HepG2 (cell line): ENCODE measurements around the gene SLC10A1. TPM values are rescaled to one million over a fixed set of nuclear protein-coding genes. Genes with fewer than 3 reads are reported as not detected.

ENCODE experiments used
- ATAC-seq: fragments of 200-7000 bp; cut with Tn5 transposase; 3 replicates; pipeline ENCODE4 v1.9.1; 2020; ENCODE audit warnings: mild to moderate bottlenecking, moderate library complexity
- BruUV-seq: library from RNA; stranded (reverse); fragments of 400-500 nt; replicated peaks from 2 replicates; lab custom pipeline; 2021; lab: Mats Ljungman, UMichigan
- CTCF ChIA-PET: fragments of 300-600 bp; formaldehyde crosslinking; extraction: SDS; loops from one replicate; lab custom pipeline; 2021; ENCODE audit warnings: low total read pairs, inconsistent platforms, low intra/inter-chr PET ratio; lab: Yijun Ruan, JAX
- POLR2A ChIA-PET: fragments of 350-600 bp; sonication (Branson Sonifier 250); formaldehyde crosslinking; loops from one replicate; lab custom pipeline; 2020; ENCODE audit warnings: antibody characterized with exemption, inconsistent platforms; lab: Yijun Ruan, JAX
- DNase-seq: peaks from one replicate; pipeline ENCODE4 v3.0.0-alpha.2; 2015; ENCODE audit warnings: low spot score
- FAIRE-seq: peaks from 3 replicates; lab custom pipeline; 2011; peaks lifted over from hg19 to GRCh38; lab: Jason Lieb, UNC
- H2AFZ ChIP-seq: one replicate; pipeline ENCODE4 v1.6.1; 2011; ENCODE audit warnings: low read length, inconsistent platforms
- H3K27ac ChIP-seq: fragments of 300-600 bp; 3 replicates; pipeline ENCODE4 v1.8.0; 2011; ENCODE audit warnings: mixed run types, mild to moderate bottlenecking, mixed read lengths, low read length, inconsistent platforms; ENCODE audit not compliant: insufficient read depth; ENCODE audit errors: extremely low read length
- H3K27me3 ChIP-seq, 2 experiments: fragments of 200-600 bp in 1 of 2; 2 replicates in 1 of 2; 3 replicates in 1 of 2; pipeline versions ENCODE4 v1.6.0 to v1.8.0; 2011; ENCODE audit warnings: low read length in 2 of 2, mild to moderate bottlenecking in 2 of 2, moderate library complexity in 2 of 2, inconsistent platforms in 1 of 2; ENCODE audit not compliant: insufficient read depth in 2 of 2, control insufficient read depth in 1 of 2
- H3K36me3 ChIP-seq, 2 experiments: fragments of 200-600 bp in 1 of 2; replicated peaks in 1 of 2; 2 replicates in 1 of 2; 3 replicates in 1 of 2; pipeline versions ENCODE4 v1.5.1 to v1.8.0; 2011; ENCODE audit warnings: low read length in 2 of 2, inconsistent platforms in 1 of 2; ENCODE audit not compliant: insufficient read depth in 2 of 2, control insufficient read depth in 1 of 2
- H3K4me1 ChIP-seq: 2 replicates; pipeline ENCODE4 v1.5.1; 2012; ENCODE audit warnings: low read length, inconsistent platforms; ENCODE audit not compliant: insufficient read depth
- H3K4me2 ChIP-seq: 2 replicates; pipeline ENCODE4 v1.6.0; 2011; ENCODE audit warnings: low read depth, low read length, inconsistent platforms
- H3K4me3 ChIP-seq, 3 experiments: fragments of 200-600 bp in 1 of 3; sonication (generic), shearing (Covaris generic) in 1 of 3; replicated peaks in 1 of 3; 2 replicates each; pipeline ENCODE4 v1.5.1; 2011 to 2016; ENCODE audit warnings: low read length in 3 of 3, inconsistent platforms in 2 of 3, low read depth in 2 of 3, mild to moderate bottlenecking in 2 of 3, control low read depth in 1 of 3, mixed read lengths in 1 of 3; ENCODE audit not compliant: insufficient read depth in 1 of 3
- H3K79me2 ChIP-seq: one replicate; pipeline ENCODE4 v1.6.1; 2011; ENCODE audit warnings: low read length, inconsistent platforms; ENCODE audit not compliant: insufficient read depth
- H3K9ac ChIP-seq: 2 replicates; pipeline ENCODE4 v1.6.0; 2011; ENCODE audit warnings: mild to moderate bottlenecking, low read depth, low read length, inconsistent platforms; ENCODE audit not compliant: insufficient read depth
- H3K9me3 ChIP-seq: 2 replicates; pipeline ENCODE4 v1.5.1; 2012; ENCODE audit warnings: mild to moderate bottlenecking, low read length
- H4K20me1 ChIP-seq: 2 replicates; pipeline ENCODE4 v1.6.0; 2011; ENCODE audit warnings: inconsistent platforms, mild to moderate bottlenecking, low read length, moderate library complexity; ENCODE audit not compliant: insufficient read depth
- CERS6 ChIP-seq: sonication (generic); formaldehyde crosslinking; IDR thresholded peaks from 2 replicates; pipeline ENCODE4 v1.5.0; 2020; ENCODE audit warnings: missing genetic modification reagents
- MTF2 ChIP-seq: sonication (generic); formaldehyde crosslinking; IDR thresholded peaks from 2 replicates; pipeline ENCODE4 v1.5.0; 2020; ENCODE audit warnings: missing genetic modification reagents, borderline replicate concordance
- NR2F1 ChIP-seq, 2 experiments: fragments of 450-650 bp in 1 of 2; formaldehyde crosslinking in 1 of 2; IDR thresholded peaks; 2 replicates each; pipeline versions ENCODE4 v1.5.0 to v1.6.1; 2016 to 2020; ENCODE audit warnings: mild to moderate bottlenecking in 1 of 2, missing compliant biosample characterization in 1 of 2, missing genetic modification reagents in 1 of 2, moderate library complexity in 1 of 2
- RNF2 ChIP-seq: fragments of 450-650 bp; conservative IDR thresholded peaks from 2 replicates; pipeline ENCODE4 v1.6.1; 2016; ENCODE audit warnings: low read depth
- RXRA ChIP-seq: sonication (generic); formaldehyde crosslinking; IDR thresholded peaks from 2 replicates; pipeline ENCODE4 v1.5.1; 2020; ENCODE audit warnings: missing genetic modification reagents
- ZNF616 ChIP-seq: sonication (generic); formaldehyde crosslinking; IDR thresholded peaks from 2 replicates; pipeline ENCODE4 v1.5.0; 2020; ENCODE audit warnings: low read depth, mild to moderate bottlenecking, missing genetic modification reagents
- ZNF672 ChIP-seq: sonication (generic); formaldehyde crosslinking; IDR thresholded peaks from 2 replicates; pipeline ENCODE4 v1.8.1; 2022; ENCODE audit warnings: missing genetic modification reagents
- ZNF800 ChIP-seq: sonication (generic); formaldehyde crosslinking; IDR thresholded peaks from 2 replicates; pipeline ENCODE4 v1.4.0; 2020; ENCODE audit warnings: missing genetic modification reagents
- WGBS: methylation state at CpG from one replicate; pipeline ENCODE4 v1.1.6; 2017; ENCODE audit warnings: low lambda C conversion rate; 5-methylcytosine and 5-hydroxymethylcytosine counted together
- in situ Hi-C: cut with HindIII; loops from 2 replicates; pipeline ENCODE4 v1.10.0; 2017; ENCODE audit warnings: low pct_unique_long_range_greater_than_20kb; ENCODE audit not compliant: extremely low pct_ligation_motif_present
- intact Hi-C: fragments of 100-400 bp; cut with micrococcal nuclease; formaldehyde crosslinking; loops from one replicate; pipeline ENCODE4 v1.10.0; 2022; ENCODE audit not compliant: unreplicated experiment
- polyA plus RNA-seq, 8 experiments: library from polyadenylated mRNA; depleted of rRNA in 3 of 8; stranded (reverse) in 7 of 8; unstranded in 1 of 8; fragments of >200 nt; fragmentation: Illumina TruSeq in 4 of 8; extraction: Trizol in 4 of 8; gene quantifications; 2 replicates each; pipeline versions ENCODE4 v1.2.1 to v1.2.3, GENCODE V29; 2011 to 2016; ENCODE audit warnings: low read depth in 4 of 8, missing spikeins in 1 of 8, mixed read lengths in 1 of 8; ENCODE audit not compliant: insufficient read depth in 1 of 8
- total RNA-seq, 5 experiments: library from RNA; depleted of rRNA; stranded (reverse); fragments of >200 nt; fragmentation: Illumina TruSeq; extraction: Trizol; gene quantifications; 2 replicates each; pipeline ENCODE4 v1.2.3, GENCODE V29; 2016; ENCODE audit warnings: low read depth in 1 of 5

The SLC10A1 gene
- total and polyA plus RNA-seq, 2 of the 13 experiments (the other 11 are each of a cell fraction or from before 2014, with no cell fraction given), result 0.17 TPM; not detected in 1

- TF ChIP-seq NR2F1 (CRISPR knock-in tag; IDR thresholded peaks at IDR 0.05), result no peak
- TF ChIP-seq ZNF672, result no peak
- no peak for TF ChIP-seq CERS6
- TF ChIP-seq MTF2 (CRISPR knock-in tag), result no peak
- TF ChIP-seq ZNF800 (CRISPR knock-in tag), result no peak
- no peak for TF ChIP-seq RXRA (CRISPR knock-in tag)
- TF ChIP-seq, all 625 proteins: peak for 0
Measured at GRCh38 chr14:69795691-69796090, 1.4 kb downstream of the SLC10A1 start (continued).

- intact Hi-C loops (no loop called here), in situ Hi-C loops (no loop called here)
- no peak overlapping the region for H3K4me2 ChIP-seq
- H3K9me3 ChIP-seq, result no peaks in the 10 kb centered on the region
- no peaks in the 10 kb centered on the region for H3K36me3 ChIP-seq
- H3K9ac ChIP-seq, result no peak overlapping the region
- ChIA-PET CTCF (no interaction called here), POLR2A (interaction anchor here (2.1 kb wide), 1 partner anchor 14 kb away, joined by 6 read pairs; no protein-coding TSS in a partner anchor)
- H3K27me3 ChIP-seq, result no peaks in the 10 kb centered on the region
- TF ChIP-seq RNF2 (no peak), ZNF616 (CRISPR knock-in tag) (peak; percentile 88)
- DNase-seq, result no peak
- H3K4me1 ChIP-seq, result peaks cover 73% of the 10 kb centered on the region
- H3K4me3 ChIP-seq, result no peak overlapping the region
- 100% methylated on average over 1 of the region's 3 CpGs for WGBS
- H2AFZ ChIP-seq, result no peak overlapping the region
- H3K79me2 ChIP-seq, result no peaks in the 10 kb centered on the region
- H4K20me1 ChIP-seq, result no peaks in the 10 kb centered on the region
- ATAC-seq, result no peak
- no TSS peak for BruUV-seq
- FAIRE-seq, result no peak
- no peak overlapping the region for H3K27ac ChIP-seq
Measured at GRCh38 chr14:69794791-69795190, 2.2 kb downstream of the SLC10A1 start.
